Prostate gland (tissue), 2 donors: Measurements from ENCODE around the gene UBE2J2.

Experiments used
- CTCF ChIP-seq, 4 experiments: fragments of 200-600 bp in 2 of 4; fragments of 450-650 bp in 2 of 4; sonication (generic) in 2 of 4; IDR thresholded peaks; 1 replicate in 3 of 4; 2 replicates in 1 of 4; pipeline ENCODE4 v1.5.1; 2016 to 2019; ENCODE audit warnings: antibody characterized with exemption in 4 of 4, mild to moderate bottlenecking in 2 of 4, moderate library complexity in 2 of 4
- POLR2AphosphoS5 ChIP-seq: sonication (generic); formaldehyde crosslinking; IDR thresholded peaks from one replicate; pipeline ENCODE4 v1.6.1; 2017; ENCODE audit warnings: antibody characterized with exemption

DNA sequence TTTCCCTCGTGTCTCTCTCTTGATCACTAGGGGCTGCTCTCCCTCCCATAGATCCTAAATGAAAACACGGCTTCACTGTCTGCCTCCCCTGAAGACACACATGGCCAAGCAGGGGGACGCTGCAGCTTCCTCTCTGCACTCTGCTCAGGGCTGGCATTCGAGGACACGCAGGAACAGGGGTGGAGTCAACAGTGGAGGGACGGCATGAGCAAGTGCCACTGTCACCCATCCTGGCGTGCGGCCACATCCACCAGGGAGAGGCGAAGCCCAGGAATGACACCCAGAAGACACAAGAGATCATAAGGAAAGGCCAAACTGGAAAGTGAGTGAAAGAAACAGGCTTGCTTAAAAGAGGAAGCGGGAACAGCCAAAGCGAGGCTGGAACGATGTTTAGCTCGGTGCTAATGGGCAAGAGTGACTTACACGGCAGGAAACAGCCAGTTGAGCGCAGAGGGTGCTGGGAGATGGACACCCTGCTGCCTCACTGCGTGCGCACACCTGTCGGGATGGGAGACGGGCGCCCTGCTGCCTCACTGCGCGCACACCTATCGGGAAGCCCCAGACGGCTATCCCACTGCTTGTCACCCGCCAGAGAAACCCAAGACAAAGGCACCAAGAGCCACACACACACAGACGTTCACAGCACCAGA lies 13.6 kb downstream of the UBE2J2 start:
- no peak for TF ChIP-seq CTCF (IDR thresholded peaks at IDR 0.05)
- no peak for TF ChIP-seq POLR2AphosphoS5
